ENCODE results near the gene NCAN. TPM values are rescaled to one million over a fixed set of nuclear protein-coding genes. Genes with fewer than 3 reads are reported as not detected.

The NCAN gene
- total and polyA plus RNA-seq, 2 of the 13 experiments (the other 11 are each of a cell fraction or from before 2014, with no cell fraction given): not detected

DNA sequence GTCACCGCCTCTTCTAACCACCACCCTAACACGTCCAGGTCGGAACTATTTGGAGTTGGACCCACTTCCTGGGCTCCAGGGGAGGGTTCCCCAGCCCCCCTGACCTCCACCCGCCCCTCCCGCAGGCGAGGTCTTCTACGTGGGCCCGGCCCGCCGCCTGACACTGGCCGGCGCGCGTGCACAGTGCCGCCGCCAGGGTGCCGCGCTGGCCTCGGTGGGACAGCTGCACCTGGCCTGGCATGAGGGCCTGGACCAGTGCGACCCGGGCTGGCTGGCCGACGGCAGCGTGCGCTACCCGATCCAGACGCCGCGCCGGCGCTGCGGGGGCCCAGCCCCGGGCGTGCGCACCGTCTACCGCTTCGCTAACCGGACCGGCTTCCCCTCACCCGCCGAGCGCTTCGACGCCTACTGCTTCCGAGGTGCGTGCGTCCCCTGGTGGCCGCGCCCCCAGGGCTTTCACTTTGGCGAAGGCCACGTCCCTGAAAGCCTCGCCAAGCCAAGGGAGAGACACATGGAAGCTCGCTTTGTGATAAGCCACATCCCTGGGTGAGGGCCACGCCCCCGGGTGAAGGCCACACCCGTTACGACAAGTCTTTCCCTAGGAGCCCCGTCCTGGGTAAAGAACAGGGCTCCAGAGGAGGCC lies 13.2 kb downstream of the NCAN start (continued):
- no peak for TF ChIP-seq ZNF143 (CRISPR knock-in tag; IDR thresholded peaks at IDR 0.05)
- TF ChIP-seq ZNF580 (CRISPR knock-in tag; IDR thresholded peaks at IDR 0.05; ENCODE audit: borderline replicate concordance, low read depth): peak; percentile 82; the same call in 1 of the 2 replicates
- 0 out of 4 replicates have a peak, but pooled peaks of 1 of the 2 experiments have one; percentile 39 for TF ChIP-seq ATF4 (CRISPR knock-in tag; IDR thresholded peaks at IDR 0.05)
- TF ChIP-seq, protein P1, sequence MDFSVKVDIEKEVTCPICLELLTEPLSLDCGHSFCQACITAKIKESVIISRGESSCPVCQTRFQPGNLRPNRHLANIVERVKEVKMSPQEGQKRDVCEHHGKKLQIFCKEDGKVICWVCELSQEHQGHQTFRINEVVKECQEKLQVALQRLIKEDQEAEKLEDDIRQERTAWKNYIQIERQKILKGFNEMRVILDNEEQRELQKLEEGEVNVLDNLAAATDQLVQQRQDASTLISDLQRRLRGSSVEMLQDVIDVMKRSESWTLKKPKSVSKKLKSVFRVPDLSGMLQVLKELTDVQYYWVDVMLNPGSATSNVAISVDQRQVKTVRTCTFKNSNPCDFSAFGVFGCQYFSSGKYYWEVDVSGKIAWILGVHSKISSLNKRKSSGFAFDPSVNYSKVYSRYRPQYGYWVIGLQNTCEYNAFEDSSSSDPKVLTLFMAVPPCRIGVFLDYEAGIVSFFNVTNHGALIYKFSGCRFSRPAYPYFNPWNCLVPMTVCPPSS (IDR thresholded peaks at IDR 0.05): no peak
- no peak for TF ChIP-seq FLYWCH1 (CRISPR knock-in tag; IDR thresholded peaks at IDR 0.05)
- no peak for TF ChIP-seq MIXL1 (CRISPR knock-in tag; IDR thresholded peaks at IDR 0.05)
- TF ChIP-seq TBX3 (IDR thresholded peaks at IDR 0.05; ENCODE audit: borderline replicate concordance): no peak
- TF ChIP-seq ZNF225 (CRISPR knock-in tag; IDR thresholded peaks at IDR 0.05): peak; percentile 45; the same call in 1 of the 2 replicates
- TF ChIP-seq ERF (CRISPR knock-in tag; IDR thresholded peaks at IDR 0.05): peak; percentile 81; the same call in 1 of the 2 replicates
- 0 out of 2 replicates have a peak, but pooled peaks have one; percentile 43 for TF ChIP-seq ELF1 (CRISPR knock-in tag; IDR thresholded peaks at IDR 0.05)
- TF ChIP-seq, protein P2, sequence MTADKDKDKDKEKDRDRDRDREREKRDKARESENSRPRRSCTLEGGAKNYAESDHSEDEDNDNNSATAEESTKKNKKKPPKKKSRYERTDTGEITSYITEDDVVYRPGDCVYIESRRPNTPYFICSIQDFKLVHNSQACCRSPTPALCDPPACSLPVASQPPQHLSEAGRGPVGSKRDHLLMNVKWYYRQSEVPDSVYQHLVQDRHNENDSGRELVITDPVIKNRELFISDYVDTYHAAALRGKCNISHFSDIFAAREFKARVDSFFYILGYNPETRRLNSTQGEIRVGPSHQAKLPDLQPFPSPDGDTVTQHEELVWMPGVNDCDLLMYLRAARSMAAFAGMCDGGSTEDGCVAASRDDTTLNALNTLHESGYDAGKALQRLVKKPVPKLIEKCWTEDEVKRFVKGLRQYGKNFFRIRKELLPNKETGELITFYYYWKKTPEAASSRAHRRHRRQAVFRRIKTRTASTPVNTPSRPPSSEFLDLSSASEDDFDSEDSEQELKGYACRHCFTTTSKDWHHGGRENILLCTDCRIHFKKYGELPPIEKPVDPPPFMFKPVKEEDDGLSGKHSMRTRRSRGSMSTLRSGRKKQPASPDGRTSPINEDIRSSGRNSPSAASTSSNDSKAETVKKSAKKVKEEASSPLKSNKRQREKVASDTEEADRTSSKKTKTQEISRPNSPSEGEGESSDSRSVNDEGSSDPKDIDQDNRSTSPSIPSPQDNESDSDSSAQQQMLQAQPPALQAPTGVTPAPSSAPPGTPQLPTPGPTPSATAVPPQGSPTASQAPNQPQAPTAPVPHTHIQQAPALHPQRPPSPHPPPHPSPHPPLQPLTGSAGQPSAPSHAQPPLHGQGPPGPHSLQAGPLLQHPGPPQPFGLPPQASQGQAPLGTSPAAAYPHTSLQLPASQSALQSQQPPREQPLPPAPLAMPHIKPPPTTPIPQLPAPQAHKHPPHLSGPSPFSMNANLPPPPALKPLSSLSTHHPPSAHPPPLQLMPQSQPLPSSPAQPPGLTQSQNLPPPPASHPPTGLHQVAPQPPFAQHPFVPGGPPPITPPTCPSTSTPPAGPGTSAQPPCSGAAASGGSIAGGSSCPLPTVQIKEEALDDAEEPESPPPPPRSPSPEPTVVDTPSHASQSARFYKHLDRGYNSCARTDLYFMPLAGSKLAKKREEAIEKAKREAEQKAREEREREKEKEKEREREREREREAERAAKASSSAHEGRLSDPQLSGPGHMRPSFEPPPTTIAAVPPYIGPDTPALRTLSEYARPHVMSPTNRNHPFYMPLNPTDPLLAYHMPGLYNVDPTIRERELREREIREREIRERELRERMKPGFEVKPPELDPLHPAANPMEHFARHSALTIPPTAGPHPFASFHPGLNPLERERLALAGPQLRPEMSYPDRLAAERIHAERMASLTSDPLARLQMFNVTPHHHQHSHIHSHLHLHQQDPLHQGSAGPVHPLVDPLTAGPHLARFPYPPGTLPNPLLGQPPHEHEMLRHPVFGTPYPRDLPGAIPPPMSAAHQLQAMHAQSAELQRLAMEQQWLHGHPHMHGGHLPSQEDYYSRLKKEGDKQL (CRISPR knock-in tag; IDR thresholded peaks at IDR 0.05; ENCODE audit: low read depth): peak; percentile 11; the same call in 1 of the 2 replicates
- no peak for TF ChIP-seq FOXK1 (CRISPR knock-in tag; IDR thresholded peaks at IDR 0.05; ENCODE audit: borderline replicate concordance, low read depth)
- TF ChIP-seq SALL2 (CRISPR knock-in tag; IDR thresholded peaks at IDR 0.05): peak; percentile 45; the same call in 1 of the 2 replicates
- TF ChIP-seq ZBTB8A (CRISPR knock-in tag; IDR thresholded peaks at IDR 0.05; ENCODE audit: borderline replicate concordance, low read depth): 0 out of 2 replicates have a peak, but pooled peaks have one; percentile 40
- peak; percentile 86 for TF ChIP-seq XRCC5 (optimal IDR thresholded peaks at IDR 0.05; ENCODE audit: low read length)
- TF ChIP-seq ZNF138 (CRISPR knock-in tag; IDR thresholded peaks at IDR 0.05; ENCODE audit: low read depth): 0 out of 2 replicates have a peak, but pooled peaks have one; percentile 44
- no peak for TF ChIP-seq SOX6 (IDR thresholded peaks at IDR 0.05)
- TF ChIP-seq SOX6 (CRISPR knock-in tag; IDR thresholded peaks at IDR 0.05): 0 out of 2 replicates have a peak, but pooled peaks have one; percentile 17
- TF ChIP-seq YEATS4 (CRISPR knock-in tag; IDR thresholded peaks at IDR 0.05; ENCODE audit: borderline replicate concordance): peak; percentile 56
- no peak for TF ChIP-seq MED13 (CRISPR knock-in tag; IDR thresholded peaks at IDR 0.05)
- TF ChIP-seq NR1H2 (CRISPR knock-in tag; IDR thresholded peaks at IDR 0.05; ENCODE audit: borderline replicate concordance, low read depth): peak; percentile 58; the same call in 1 of the 2 replicates
- peak; percentile 80; the same call in 1 of the 2 replicates for TF ChIP-seq ZNF274 (CRISPR knock-in tag; IDR thresholded peaks at IDR 0.05)
- peak; percentile 80; the same call in 1 of the 2 replicates for TF ChIP-seq ZNF782 (CRISPR knock-in tag; IDR thresholded peaks at IDR 0.05; ENCODE audit: borderline replicate concordance)

Data from HepG2 (cell line).